ENCODE measurements around the gene UTS2R. TPM values are rescaled to one million over a fixed set of nuclear protein-coding genes. Genes with fewer than 3 reads are reported as not detected.

The UTS2R gene
- total RNA-seq, 1 donor from 2014 or later, result not detected

DNA sequence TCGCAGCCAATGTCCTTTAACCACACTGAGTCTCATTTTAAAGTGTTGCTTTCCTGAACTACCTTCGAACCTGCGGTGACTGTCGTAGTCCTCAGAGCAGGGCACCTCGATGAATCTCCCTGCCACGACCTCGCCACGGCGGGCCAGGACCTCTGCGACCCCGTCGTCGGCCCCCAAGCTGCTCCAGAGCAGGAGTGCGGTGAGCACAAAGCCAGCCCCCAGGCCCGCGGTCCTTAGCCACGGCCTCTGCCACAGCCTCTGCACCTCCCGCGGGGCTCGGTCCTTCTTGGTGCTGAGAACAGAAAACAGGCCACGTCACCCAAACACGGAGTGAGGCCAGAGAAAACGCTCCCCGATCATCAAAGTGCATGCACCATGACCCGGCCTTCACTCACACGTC lies 43.8 kb downstream of the UTS2R start:
- no peak overlapping the region for H3K4me3 Mint-ChIP-seq (ENCODE audit: unreplicated experiment)
- no peaks in the 10 kb centered on the region for H3K4me1 Mint-ChIP-seq (ENCODE audit: unreplicated experiment)
- H3K27ac Mint-ChIP-seq (ENCODE audit: unreplicated experiment), result no peak overlapping the region
- no peaks in the 10 kb centered on the region for H3K36me3 Mint-ChIP-seq (ENCODE audit: low read depth, unreplicated experiment)
- DNase-seq (ENCODE audit: low spot score), result no peak
- peaks cover 3% of the 10 kb centered on the region for H3K27me3 Mint-ChIP-seq (ENCODE audit: unreplicated experiment)
- H3K9me3 Mint-ChIP-seq (ENCODE audit: unreplicated experiment), result no peaks in the 10 kb centered on the region
- TF ChIP-seq, protein P1, sequence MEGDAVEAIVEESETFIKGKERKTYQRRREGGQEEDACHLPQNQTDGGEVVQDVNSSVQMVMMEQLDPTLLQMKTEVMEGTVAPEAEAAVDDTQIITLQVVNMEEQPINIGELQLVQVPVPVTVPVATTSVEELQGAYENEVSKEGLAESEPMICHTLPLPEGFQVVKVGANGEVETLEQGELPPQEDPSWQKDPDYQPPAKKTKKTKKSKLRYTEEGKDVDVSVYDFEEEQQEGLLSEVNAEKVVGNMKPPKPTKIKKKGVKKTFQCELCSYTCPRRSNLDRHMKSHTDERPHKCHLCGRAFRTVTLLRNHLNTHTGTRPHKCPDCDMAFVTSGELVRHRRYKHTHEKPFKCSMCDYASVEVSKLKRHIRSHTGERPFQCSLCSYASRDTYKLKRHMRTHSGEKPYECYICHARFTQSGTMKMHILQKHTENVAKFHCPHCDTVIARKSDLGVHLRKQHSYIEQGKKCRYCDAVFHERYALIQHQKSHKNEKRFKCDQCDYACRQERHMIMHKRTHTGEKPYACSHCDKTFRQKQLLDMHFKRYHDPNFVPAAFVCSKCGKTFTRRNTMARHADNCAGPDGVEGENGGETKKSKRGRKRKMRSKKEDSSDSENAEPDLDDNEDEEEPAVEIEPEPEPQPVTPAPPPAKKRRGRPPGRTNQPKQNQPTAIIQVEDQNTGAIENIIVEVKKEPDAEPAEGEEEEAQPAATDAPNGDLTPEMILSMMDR (IDR thresholded peaks at IDR 0.05; ENCODE audit: unreplicated experiment), result no peak

DNA sequence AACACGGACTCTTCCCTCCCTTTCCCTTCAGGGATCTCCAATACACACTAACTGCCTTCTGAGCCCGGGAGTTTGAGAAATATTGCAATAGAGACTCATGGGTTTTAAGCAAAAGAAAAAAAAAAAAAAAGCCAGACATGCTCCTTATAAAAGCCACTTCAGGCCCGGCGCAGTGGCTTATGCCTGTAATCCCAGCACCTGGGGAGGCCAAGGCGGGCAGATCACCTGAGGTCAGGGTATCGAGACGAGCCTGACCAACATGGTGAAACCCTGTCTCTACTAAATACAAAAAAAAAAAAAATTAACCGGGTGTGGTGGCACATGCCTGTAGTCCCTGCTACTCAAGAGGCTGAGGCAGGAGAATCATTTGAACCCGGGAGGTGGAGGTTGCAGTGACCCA lies 44.2 kb downstream of the UTS2R start:
- Mint-ChIP-seq H3K27ac (ENCODE audit: unreplicated experiment) (no peak overlapping the region), H3K4me3 (ENCODE audit: unreplicated experiment) (no peak overlapping the region), H3K36me3 (ENCODE audit: low read depth, unreplicated experiment) (peaks cover under 1% of the 10 kb centered on the region), H3K4me1 (ENCODE audit: unreplicated experiment) (no peaks in the 10 kb centered on the region), H3K27me3 (ENCODE audit: unreplicated experiment) (peaks cover 3% of the 10 kb centered on the region), H3K9me3 (ENCODE audit: unreplicated experiment) (no peaks in the 10 kb centered on the region)
- TF ChIP-seq, protein P1 (IDR thresholded peaks at IDR 0.05; ENCODE audit: unreplicated experiment), result no peak
- no peak for DNase-seq (ENCODE audit: low spot score)

DNA sequence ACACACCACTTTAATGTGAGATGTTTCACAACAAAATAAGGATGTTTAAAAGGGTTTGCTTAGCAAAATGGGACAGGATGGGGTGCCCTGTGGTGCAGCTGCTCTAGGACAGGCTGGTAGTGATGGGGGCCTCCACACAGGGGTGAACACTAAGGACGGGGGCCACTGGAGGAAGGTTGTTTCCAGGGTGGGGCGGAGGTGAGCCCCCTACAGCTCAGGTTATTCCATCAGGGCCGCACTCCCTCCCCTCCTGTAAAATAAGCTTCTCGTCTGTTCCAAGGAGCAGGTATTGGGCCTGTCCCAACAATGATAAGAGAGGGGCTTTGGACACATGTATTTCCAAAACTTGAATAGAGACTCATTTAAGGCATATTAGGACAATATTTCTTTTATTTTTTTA lies 44.7 kb downstream of the UTS2R start:
- H3K27ac Mint-ChIP-seq (ENCODE audit: unreplicated experiment), result no peak overlapping the region
- TF ChIP-seq, protein P1 (IDR thresholded peaks at IDR 0.05; ENCODE audit: unreplicated experiment), result no peak
- H3K27me3 Mint-ChIP-seq (ENCODE audit: unreplicated experiment), result peaks cover 4% of the 10 kb centered on the region
- H3K4me1 Mint-ChIP-seq (ENCODE audit: unreplicated experiment), result no peaks in the 10 kb centered on the region
- no peaks in the 10 kb centered on the region for H3K9me3 Mint-ChIP-seq (ENCODE audit: unreplicated experiment)
- no peak for DNase-seq (ENCODE audit: low spot score)
- peaks cover 5% of the 10 kb centered on the region for H3K36me3 Mint-ChIP-seq (ENCODE audit: low read depth, unreplicated experiment)
- no peak overlapping the region for H3K4me3 Mint-ChIP-seq (ENCODE audit: unreplicated experiment)

DNA sequence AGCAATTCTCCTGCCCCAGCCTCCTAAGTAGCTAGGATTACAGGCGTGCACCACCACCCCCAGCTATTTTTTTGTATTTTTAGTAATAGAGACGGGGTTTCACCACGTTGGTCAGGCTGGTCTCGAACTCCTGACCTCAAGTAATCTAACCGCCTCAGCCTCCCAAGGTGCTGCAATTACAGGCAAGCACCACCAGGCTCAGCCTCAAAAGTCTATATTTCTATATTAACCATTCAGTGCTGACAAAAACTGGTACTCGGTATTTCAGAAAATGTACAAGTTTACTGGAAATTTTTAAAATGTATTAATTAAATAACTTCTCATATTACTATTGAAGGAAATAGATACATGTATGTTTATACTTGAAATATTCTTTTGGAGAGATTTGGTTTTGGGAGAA lies 45.2 kb downstream of the UTS2R start:
- H3K9me3 Mint-ChIP-seq (ENCODE audit: unreplicated experiment), result no peaks in the 10 kb centered on the region
- no peak overlapping the region for H3K4me3 Mint-ChIP-seq (ENCODE audit: unreplicated experiment)
- H3K36me3 Mint-ChIP-seq (ENCODE audit: low read depth, unreplicated experiment), result peaks cover 9% of the 10 kb centered on the region
- no peaks in the 10 kb centered on the region for H3K4me1 Mint-ChIP-seq (ENCODE audit: unreplicated experiment)
- H3K27me3 Mint-ChIP-seq (ENCODE audit: unreplicated experiment), result peaks cover 1% of the 10 kb centered on the region
- DNase-seq (ENCODE audit: low spot score), result no peak
- TF ChIP-seq, protein P1 (IDR thresholded peaks at IDR 0.05; ENCODE audit: unreplicated experiment), result peak; percentile 49
- no peak overlapping the region for H3K27ac Mint-ChIP-seq (ENCODE audit: unreplicated experiment)

DNA sequence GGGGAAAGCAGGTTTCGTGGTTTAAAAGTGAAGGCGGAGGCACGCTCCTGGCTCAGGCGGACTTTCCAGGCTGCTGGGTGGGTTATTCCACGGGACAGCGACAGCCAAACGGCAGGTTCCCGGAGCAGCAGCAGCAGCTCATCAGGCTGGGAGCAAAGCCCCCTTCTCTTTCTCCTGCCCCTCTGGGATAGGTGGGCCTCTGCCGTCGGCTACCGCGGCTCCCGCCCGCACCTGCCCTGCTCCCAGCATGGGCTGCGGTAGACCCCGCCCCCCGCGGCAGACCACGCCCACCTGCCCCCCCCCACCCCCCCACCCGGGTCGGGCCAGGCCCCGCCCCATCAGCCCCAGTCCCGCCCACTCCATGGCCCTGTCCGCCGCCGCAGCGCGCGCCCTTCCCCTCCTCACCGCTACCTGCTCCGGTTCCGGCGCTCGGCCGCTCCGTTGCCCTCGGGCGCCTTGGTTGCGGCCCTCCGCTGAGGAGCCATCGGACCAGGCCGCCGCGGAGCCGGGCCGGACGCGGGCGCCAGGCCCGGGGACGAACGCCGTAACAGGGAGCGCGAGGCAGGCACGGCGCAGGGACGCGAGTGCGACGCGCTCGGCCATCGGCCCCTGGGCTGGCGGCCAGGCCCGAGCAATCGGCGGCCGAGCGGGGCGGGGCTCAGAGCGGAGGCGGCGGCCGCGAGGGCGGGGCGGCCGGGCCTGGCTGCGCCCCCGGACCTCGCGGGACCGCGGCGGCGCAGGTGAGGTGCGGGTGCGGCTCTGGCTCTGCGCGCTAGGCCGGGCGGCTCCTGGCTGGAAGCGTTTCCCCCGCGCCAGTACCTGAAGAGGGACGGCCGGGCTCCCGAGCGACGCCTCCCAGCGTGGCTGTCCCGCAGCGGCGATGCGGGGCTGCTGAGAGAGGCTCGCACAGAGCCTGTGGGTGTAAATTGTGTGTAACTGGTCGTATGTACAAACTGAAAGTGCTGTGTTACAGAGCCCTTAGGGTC lies 46.7 kb downstream of the UTS2R start, which contains the start of the genes HEXD and OGFOD3:
TSS of gene HEXD (plus strand) at position 347 of the 986 bp plus-strand sequence. CDS start 1,453 bp downstream, outside the sequence.
TSS of gene OGFOD3 (minus strand) at position 586 of the 986 bp plus-strand sequence. CDS start at position 485, 101 bp downstream.
- H3K36me3 Mint-ChIP-seq (ENCODE audit: low read depth, unreplicated experiment), result peaks cover 22% of the 10 kb centered on the region
- peak; percentile 84 for DNase-seq (ENCODE audit: low spot score)
- peaks cover 1% of the 10 kb centered on the region for H3K27me3 Mint-ChIP-seq (ENCODE audit: unreplicated experiment)
- no peak within 1 kb of the TSS for H3K27ac Mint-ChIP-seq (ENCODE audit: unreplicated experiment)
- TF ChIP-seq, protein P1 (IDR thresholded peaks at IDR 0.05; ENCODE audit: unreplicated experiment), result no peak
- peak within 1 kb of the TSS; percentile 89 for H3K4me3 Mint-ChIP-seq (ENCODE audit: unreplicated experiment)
- peaks cover 4% of the 10 kb centered on the region for H3K9me3 Mint-ChIP-seq (ENCODE audit: unreplicated experiment)
- no peaks in the 10 kb centered on the region for H3K4me1 Mint-ChIP-seq (ENCODE audit: unreplicated experiment)

All from endothelial cell (in vitro differentiated cells).